ENCODE measurements around the gene KANSL1.

- TF ChIP-seq REST (IDR thresholded peaks at IDR 0.05; ENCODE audit: borderline replicate concordance) (no peak), TAF1 (IDR thresholded peaks at IDR 0.05; ENCODE audit: low read depth) (no peak), CTCF (IDR thresholded peaks at IDR 0.05; ENCODE audit: poor library complexity, severe bottlenecking) (no peak)
These were observed 164.2 kb downstream of the KANSL1 start for GRCh38 chr17:46028981-46029565.
